A549 (cell line): Measurements from ENCODE around the gene PFKM. TPM values are rescaled to one million over a fixed set of nuclear protein-coding genes. Genes with fewer than 3 reads are reported as not detected.

Source experiments
- ATAC-seq, 2 experiments: fragments of 200-7000 bp in 1 of 2; fragments of >200 bp in 1 of 2; cut with Nextera tagmentation in 1 of 2; cut with Tn5 transposase in 1 of 2; 3 replicates each; pipeline versions ENCODE4 v1.8.0 to v1.9.1; 2018 to 2020; ENCODE audit warnings: mild to moderate bottlenecking in 1 of 2, moderate library complexity in 1 of 2
- CTCF ChIA-PET: fragments of 300-600 bp; sonication (Branson Sonifier 250); formaldehyde crosslinking; extraction: SDS; loops from one replicate; lab custom pipeline; 2021; ENCODE audit warnings: antibody characterized with exemption, inconsistent platforms; lab: Yijun Ruan, JAX
- POLR2A ChIA-PET: fragments of 350-600 bp; formaldehyde crosslinking; extraction: SDS; loops from one replicate; lab custom pipeline; 2021; ENCODE audit warnings: antibody characterized with exemption, inconsistent platforms; lab: Yijun Ruan, JAX
- DNase-seq, 2 experiments: peaks; one replicate each; pipeline versions ENCODE4 v3.0.0 to v3.0.0-alpha.2; 2011 to 2016; ENCODE audit warnings: low read depth in 1 of 2, low spot score in 1 of 2
- FAIRE-seq: peaks from 2 replicates; lab custom pipeline; 2011; peaks lifted over from hg19 to GRCh38; lab: Jason Lieb, UNC
- H3K27ac ChIP-seq, 2 experiments: fragments of >200 bp; sonication (Bioruptor Twin); formaldehyde crosslinking; 3 replicates each; pipeline ENCODE4 v1.5.1; 2016 to 2017
- H3K4me1 ChIP-seq: fragments of >200 bp; sonication (Bioruptor Twin); formaldehyde crosslinking; 3 replicates; pipeline ENCODE4 v1.6.1; 2016
- H3K4me2 ChIP-seq: fragments of >200 bp; sonication (Bioruptor Twin); formaldehyde crosslinking; 3 replicates; pipeline ENCODE4 v1.6.1; 2016
- H3K4me3 ChIP-seq: fragments of >200 bp; sonication (Bioruptor Twin); formaldehyde crosslinking; 3 replicates; pipeline ENCODE4 v1.5.1; 2016
- H3K9me3 ChIP-seq: fragments of >200 bp; sonication (Bioruptor Twin); formaldehyde crosslinking; 3 replicates; pipeline ENCODE4 v1.6.1; 2016
- CBX8 ChIP-seq: fragments of 200-600 bp; sonication (generic); IDR thresholded peaks from 2 replicates; pipeline ENCODE4 v1.6.1; 2016
- CEBPB ChIP-seq, 2 experiments: fragments of >200 bp in 1 of 2; sonication (Bioruptor Twin) in 1 of 2; formaldehyde crosslinking in 1 of 2; IDR thresholded peaks; 2 replicates each; pipeline ENCODE4 v1.6.1; 2012 to 2016
- CHD2 ChIP-seq: fragments of 150-350 bp; IDR thresholded peaks from 2 replicates; pipeline ENCODE4 v1.6.1; 2014; ENCODE audit warnings: low read length; ENCODE audit not compliant: partially characterized antibody
- CHD4 ChIP-seq: fragments of 200-600 bp; sonication (generic); IDR thresholded peaks from 2 replicates; pipeline ENCODE4 v1.6.1; 2016; ENCODE audit warnings: antibody characterized with exemption, mild to moderate bottlenecking, borderline replicate concordance
- EP300 ChIP-seq, 2 experiments: fragments of >200 bp; sonication (Bioruptor Twin); formaldehyde crosslinking; IDR thresholded peaks; 2 replicates in 1 of 2; 3 replicates in 1 of 2; pipeline ENCODE4 v1.6.1; 2016 to 2017
- FOSB ChIP-seq: fragments of 250-450 bp; sonication (Bioruptor Pico); IDR thresholded peaks from 2 replicates; pipeline ENCODE4 v1.5.0; 2020; ENCODE audit warnings: mild to moderate bottlenecking, moderate library complexity
- GATA3 ChIP-seq: IDR thresholded peaks from 2 replicates; pipeline ENCODE4 v1.6.1; 2012; ENCODE audit warnings: borderline replicate concordance
- MAFK ChIP-seq: fragments of 450-650 bp; IDR thresholded peaks from 2 replicates; pipeline ENCODE4 v1.6.1; 2014; ENCODE audit not compliant: partially characterized antibody
- MYC ChIP-seq: IDR thresholded peaks from 2 replicates; pipeline ENCODE4 v1.6.1; 2012; ENCODE audit warnings: mild to moderate bottlenecking, inconsistent platforms, low read length, improper control_type of control experiment, borderline replicate concordance
- NFE2L2 ChIP-seq: fragments of 150-350 bp; conservative IDR thresholded peaks from 2 replicates; pipeline ENCODE4 v1.6.1; 2014; ENCODE audit warnings: low read length
- NPAS2 ChIP-seq: fragments of 250-450 bp; sonication (Bioruptor Pico); IDR thresholded peaks from 2 replicates; pipeline ENCODE4 v1.8.0; 2022; ENCODE audit warnings: mild to moderate bottlenecking, moderate library complexity, borderline replicate concordance
- PHF8 ChIP-seq: fragments of 200-600 bp; sonication (generic); IDR thresholded peaks from 2 replicates; pipeline ENCODE4 v1.6.1; 2016; ENCODE audit warnings: low read depth, mild to moderate bottlenecking, antibody characterized with exemption, moderate library complexity, borderline replicate concordance
- POLR2A ChIP-seq: IDR thresholded peaks from 2 replicates; pipeline ENCODE4 v1.6.1; 2012; ENCODE audit warnings: mild to moderate bottlenecking, low read length
- POLR2AphosphoS2 ChIP-seq: conservative IDR thresholded peaks from 2 replicates; pipeline ENCODE4 v1.6.1; 2012; ENCODE audit warnings: low read length, improper control_type of control experiment, inconsistent platforms
- RARB ChIP-seq: fragments of 250-450 bp; sonication (Bioruptor Pico); IDR thresholded peaks from 2 replicates; pipeline ENCODE4 v1.8.0; 2021; ENCODE audit warnings: mild to moderate bottlenecking, moderate library complexity
- SMC3 ChIP-seq: fragments of >200 bp; sonication (Bioruptor Twin); formaldehyde crosslinking; IDR thresholded peaks from 3 replicates; pipeline ENCODE4 v1.6.1; 2018; ENCODE audit warnings: inconsistent platforms
- SREBF2 ChIP-seq: fragments of 450-650 bp; IDR thresholded peaks from 2 replicates; pipeline ENCODE4 v1.6.1; 2014; ENCODE audit warnings: mild to moderate bottlenecking, moderate library complexity
- TFCP2L1 ChIP-seq: fragments of 250-450 bp; sonication (Bioruptor Pico); IDR thresholded peaks from 2 replicates; pipeline ENCODE4 v1.5.0; 2021; ENCODE audit warnings: mild to moderate bottlenecking
- WGBS: methylation state at CpG from one replicate; pipeline ENCODE4 v1.1.6; 2017; ENCODE audit errors: missing lambda C conversion rate; 5-methylcytosine and 5-hydroxymethylcytosine counted together
- polyA plus RNA-seq, 4 experiments: library from polyadenylated mRNA; depleted of rRNA in 3 of 4; stranded (reverse); fragments of >200 nt; fragmentation: RNase III in 1 of 4; extraction: RNeasy Plus Mini Kit Qiagen cat#74134 plus additional on column Dnase treatment in 1 of 4; gene quantifications; 2 replicates in 3 of 4; 3 replicates in 1 of 4; pipeline ENCODE4 v1.2.3, GENCODE V29; 2011 to 2017
- TF ChIP-seq, protein P1 (sequence below): fragments of 250-450 bp; sonication (Bioruptor Pico); IDR thresholded peaks from 2 replicates; pipeline ENCODE4 v1.5.0; 2021; ENCODE audit warnings: mild to moderate bottlenecking, moderate library complexity, borderline replicate concordance
- TF ChIP-seq, protein P2 (sequence below): fragments of 200-600 bp; sonication (generic); IDR thresholded peaks from 2 replicates; pipeline ENCODE4 v1.6.1; 2016; ENCODE audit warnings: antibody characterized with exemption, mild to moderate bottlenecking, moderate library complexity
- TF ChIP-seq, protein P3 (sequence below): IDR thresholded peaks from 2 replicates; pipeline ENCODE4 v1.6.1; 2012; ENCODE audit warnings: low read depth, borderline replicate concordance
- TF ChIP-seq, protein P4 (sequence below): fragments of >200 bp; sonication (Bioruptor Twin); formaldehyde crosslinking; IDR thresholded peaks from 2 replicates; pipeline ENCODE4 v1.6.1; 2016
- TF ChIP-seq, protein P5 (sequence below): fragments of >200 bp; sonication (Bioruptor Twin); formaldehyde crosslinking; IDR thresholded peaks from 3 replicates; pipeline ENCODE4 v1.5.1; 2016

PFKM gene
- polyA plus RNA-seq, 2 of the 4 experiments (the other 2 are of a cell fraction), result 41.1 to 43.0 TPM

DNA sequence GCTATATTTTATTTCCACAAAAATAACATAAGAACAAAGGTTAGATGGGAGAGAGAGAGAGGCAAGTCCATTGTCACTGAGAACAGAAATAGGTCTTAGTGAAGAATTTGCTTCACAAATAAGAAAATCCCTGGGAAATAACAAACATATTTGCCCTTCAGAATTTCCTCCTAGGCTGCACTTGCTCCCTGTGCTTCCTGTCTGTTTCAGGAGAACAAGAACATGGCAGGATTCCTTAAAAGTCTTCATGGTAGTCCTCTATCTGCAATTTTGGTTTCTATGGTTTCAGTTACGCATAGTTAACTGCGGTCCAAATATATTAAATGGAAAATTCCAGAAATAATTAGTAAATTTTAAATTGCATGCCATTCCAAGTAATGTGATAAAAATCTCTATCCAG, 47.4 kb upstream of the PFKM start:
- ChIA-PET CTCF (interaction anchor here (1.3 kb wide), 1 partner anchor 233 kb away, joined by 3 read pairs; no protein-coding TSS in a partner anchor), POLR2A (no interaction called here)
- no peak overlapping the region for H3K4me3 ChIP-seq
- no peak overlapping the region for H3K27ac ChIP-seq
- no peak for ATAC-seq
- DNase-seq, result no peak
- WGBS, result 97% methylated on average over 2 of the region's 2 CpGs
- H3K4me1 ChIP-seq, result no peaks in the 10 kb centered on the region
- TF ChIP-seq TFCP2L1 (CRISPR knock-in tag) (no peak), MYC (no peak), EP300 (IDR thresholded peaks at IDR 0.05) (no peak), NPAS2 (CRISPR knock-in tag) (no peak), NFE2L2 (no peak)
- TF ChIP-seq, protein P1, sequence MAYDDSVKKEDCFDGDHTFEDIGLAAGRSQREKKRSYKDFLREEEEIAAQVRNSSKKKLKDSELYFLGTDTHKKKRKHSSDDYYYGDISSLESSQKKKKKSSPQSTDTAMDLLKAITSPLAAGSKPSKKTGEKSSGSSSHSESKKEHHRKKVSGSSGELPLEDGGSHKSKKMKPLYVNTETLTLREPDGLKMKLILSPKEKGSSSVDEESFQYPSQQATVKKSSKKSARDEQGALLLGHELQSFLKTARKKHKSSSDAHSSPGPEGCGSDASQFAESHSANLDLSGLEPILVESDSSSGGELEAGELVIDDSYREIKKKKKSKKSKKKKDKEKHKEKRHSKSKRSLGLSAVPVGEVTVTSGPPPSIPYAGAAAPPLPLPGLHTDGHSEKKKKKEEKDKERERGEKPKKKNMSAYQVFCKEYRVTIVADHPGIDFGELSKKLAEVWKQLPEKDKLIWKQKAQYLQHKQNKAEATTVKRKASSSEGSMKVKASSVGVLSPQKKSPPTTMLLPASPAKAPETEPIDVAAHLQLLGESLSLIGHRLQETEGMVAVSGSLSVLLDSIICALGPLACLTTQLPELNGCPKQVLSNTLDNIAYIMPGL (CRISPR knock-in tag), result no peak
- H3K4me2 ChIP-seq, result no peak overlapping the region
- FAIRE-seq, result no peak
- no peaks in the 10 kb centered on the region for H3K9me3 ChIP-seq

DNA sequence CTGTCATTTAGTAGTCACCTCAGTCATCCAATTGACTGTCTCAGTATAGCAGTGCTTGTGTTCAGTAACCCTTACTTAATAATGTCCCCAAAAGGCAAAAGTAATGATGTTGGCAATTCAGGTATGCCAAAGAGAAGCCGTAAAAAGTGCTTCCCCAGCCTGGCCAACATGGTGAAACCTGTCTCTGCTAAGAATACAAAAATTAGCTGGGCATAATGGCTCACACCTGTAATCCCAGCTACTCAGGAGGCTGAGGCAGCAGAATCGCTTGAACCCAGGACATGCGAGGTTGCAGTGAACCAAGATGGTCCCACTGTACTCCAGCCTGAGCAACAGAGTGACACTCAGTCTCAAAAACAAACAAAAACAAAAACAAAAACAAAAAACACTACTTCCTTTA, 46.9 kb upstream of the PFKM start:
- Histone ChIP-seq H3K9me3 (no peaks in the 10 kb centered on the region), H3K4me3 (no peak overlapping the region), H3K27ac (no peak overlapping the region), H3K4me2 (no peak overlapping the region), H3K4me1 (no peaks in the 10 kb centered on the region)
- ChIA-PET CTCF (no interaction called here), POLR2A (no interaction called here)
- 94% methylated on average over 3 of the region's 3 CpGs for WGBS
- TF ChIP-seq CBX8, result no peak
- no peak for TF ChIP-seq TFCP2L1 (CRISPR knock-in tag)
- TF ChIP-seq, protein P2, sequence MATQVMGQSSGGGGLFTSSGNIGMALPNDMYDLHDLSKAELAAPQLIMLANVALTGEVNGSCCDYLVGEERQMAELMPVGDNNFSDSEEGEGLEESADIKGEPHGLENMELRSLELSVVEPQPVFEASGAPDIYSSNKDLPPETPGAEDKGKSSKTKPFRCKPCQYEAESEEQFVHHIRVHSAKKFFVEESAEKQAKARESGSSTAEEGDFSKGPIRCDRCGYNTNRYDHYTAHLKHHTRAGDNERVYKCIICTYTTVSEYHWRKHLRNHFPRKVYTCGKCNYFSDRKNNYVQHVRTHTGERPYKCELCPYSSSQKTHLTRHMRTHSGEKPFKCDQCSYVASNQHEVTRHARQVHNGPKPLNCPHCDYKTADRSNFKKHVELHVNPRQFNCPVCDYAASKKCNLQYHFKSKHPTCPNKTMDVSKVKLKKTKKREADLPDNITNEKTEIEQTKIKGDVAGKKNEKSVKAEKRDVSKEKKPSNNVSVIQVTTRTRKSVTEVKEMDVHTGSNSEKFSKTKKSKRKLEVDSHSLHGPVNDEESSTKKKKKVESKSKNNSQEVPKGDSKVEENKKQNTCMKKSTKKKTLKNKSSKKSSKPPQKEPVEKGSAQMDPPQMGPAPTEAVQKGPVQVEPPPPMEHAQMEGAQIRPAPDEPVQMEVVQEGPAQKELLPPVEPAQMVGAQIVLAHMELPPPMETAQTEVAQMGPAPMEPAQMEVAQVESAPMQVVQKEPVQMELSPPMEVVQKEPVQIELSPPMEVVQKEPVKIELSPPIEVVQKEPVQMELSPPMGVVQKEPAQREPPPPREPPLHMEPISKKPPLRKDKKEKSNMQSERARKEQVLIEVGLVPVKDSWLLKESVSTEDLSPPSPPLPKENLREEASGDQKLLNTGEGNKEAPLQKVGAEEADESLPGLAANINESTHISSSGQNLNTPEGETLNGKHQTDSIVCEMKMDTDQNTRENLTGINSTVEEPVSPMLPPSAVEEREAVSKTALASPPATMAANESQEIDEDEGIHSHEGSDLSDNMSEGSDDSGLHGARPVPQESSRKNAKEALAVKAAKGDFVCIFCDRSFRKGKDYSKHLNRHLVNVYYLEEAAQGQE, result no peak
- TF ChIP-seq, protein P3, sequence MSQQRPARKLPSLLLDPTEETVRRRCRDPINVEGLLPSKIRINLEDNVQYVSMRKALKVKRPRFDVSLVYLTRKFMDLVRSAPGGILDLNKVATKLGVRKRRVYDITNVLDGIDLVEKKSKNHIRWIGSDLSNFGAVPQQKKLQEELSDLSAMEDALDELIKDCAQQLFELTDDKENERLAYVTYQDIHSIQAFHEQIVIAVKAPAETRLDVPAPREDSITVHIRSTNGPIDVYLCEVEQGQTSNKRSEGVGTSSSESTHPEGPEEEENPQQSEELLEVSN, result no peak
- no peak for TF ChIP-seq CHD4
- TF ChIP-seq GATA3, result no peak
- TF ChIP-seq, protein P4, sequence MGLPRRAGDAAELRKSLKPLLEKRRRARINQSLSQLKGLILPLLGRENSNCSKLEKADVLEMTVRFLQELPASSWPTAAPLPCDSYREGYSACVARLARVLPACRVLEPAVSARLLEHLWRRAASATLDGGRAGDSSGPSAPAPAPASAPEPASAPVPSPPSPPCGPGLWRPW, result no peak
- TF ChIP-seq CEBPB (IDR thresholded peaks at IDR 0.05), result no peak
- no peak for TF ChIP-seq RARB (CRISPR knock-in tag)
- no peak for TF ChIP-seq FOSB
- TF ChIP-seq SMC3, result no peak
- TF ChIP-seq MAFK, result no peak
- TF ChIP-seq SREBF2, result no peak
- TF ChIP-seq POLR2A, result no peak
- TF ChIP-seq, protein P5, sequence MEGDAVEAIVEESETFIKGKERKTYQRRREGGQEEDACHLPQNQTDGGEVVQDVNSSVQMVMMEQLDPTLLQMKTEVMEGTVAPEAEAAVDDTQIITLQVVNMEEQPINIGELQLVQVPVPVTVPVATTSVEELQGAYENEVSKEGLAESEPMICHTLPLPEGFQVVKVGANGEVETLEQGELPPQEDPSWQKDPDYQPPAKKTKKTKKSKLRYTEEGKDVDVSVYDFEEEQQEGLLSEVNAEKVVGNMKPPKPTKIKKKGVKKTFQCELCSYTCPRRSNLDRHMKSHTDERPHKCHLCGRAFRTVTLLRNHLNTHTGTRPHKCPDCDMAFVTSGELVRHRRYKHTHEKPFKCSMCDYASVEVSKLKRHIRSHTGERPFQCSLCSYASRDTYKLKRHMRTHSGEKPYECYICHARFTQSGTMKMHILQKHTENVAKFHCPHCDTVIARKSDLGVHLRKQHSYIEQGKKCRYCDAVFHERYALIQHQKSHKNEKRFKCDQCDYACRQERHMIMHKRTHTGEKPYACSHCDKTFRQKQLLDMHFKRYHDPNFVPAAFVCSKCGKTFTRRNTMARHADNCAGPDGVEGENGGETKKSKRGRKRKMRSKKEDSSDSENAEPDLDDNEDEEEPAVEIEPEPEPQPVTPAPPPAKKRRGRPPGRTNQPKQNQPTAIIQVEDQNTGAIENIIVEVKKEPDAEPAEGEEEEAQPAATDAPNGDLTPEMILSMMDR, result no peak
- no peak for TF ChIP-seq NFE2L2
- TF ChIP-seq CHD2, result no peak
- no peak for TF ChIP-seq PHF8
- TF ChIP-seq POLR2AphosphoS2, result no peak
- FAIRE-seq (no peak), DNase-seq (no peak), ATAC-seq (no peak)
